DOHH2 (cell line): ENCODE measurements around the gene POU2F1.

ENCODE experiments used
- H3F3A ChIP-seq: fragments of 200-600 bp; sonication (generic), shearing (Covaris generic); 2 replicates; pipeline ENCODE4 v1.6.0; 2016; ENCODE audit warnings: antibody characterized with exemption, mild to moderate bottlenecking; ENCODE audit not compliant: control insufficient read depth, insufficient read depth
- H3K27ac ChIP-seq: fragments of 200-600 bp; sonication (generic); 2 replicates; pipeline ENCODE4 v1.5.1; 2014; ENCODE audit warnings: low read depth, mild to moderate bottlenecking, low read length, moderate library complexity
- H3K27me3 ChIP-seq: fragments of 200-600 bp; sonication (generic); 2 replicates; pipeline ENCODE4 v1.6.1; 2014; ENCODE audit warnings: mild to moderate bottlenecking, low read length, mixed read lengths; ENCODE audit not compliant: control insufficient read depth
- H3K36me3 ChIP-seq: fragments of 200-600 bp; sonication (generic); 2 replicates; pipeline ENCODE4 v1.6.1; 2014; ENCODE audit warnings: mild to moderate bottlenecking, low read length, moderate library complexity, mixed read lengths; ENCODE audit not compliant: control insufficient read depth
- H3K4me1 ChIP-seq: fragments of 200-600 bp; sonication (generic); 2 replicates; pipeline ENCODE4 v1.6.1; 2014; ENCODE audit warnings: mild to moderate bottlenecking, low read length, mixed read lengths; ENCODE audit not compliant: control insufficient read depth
- H3K4me2 ChIP-seq: fragments of 200-600 bp; sonication (generic); 2 replicates; pipeline ENCODE4 v1.6.0; 2014; ENCODE audit warnings: mild to moderate bottlenecking, low read length, moderate library complexity
- H3K4me3 ChIP-seq: fragments of 200-600 bp; sonication (generic); 2 replicates; pipeline ENCODE4 v1.5.1; 2014; ENCODE audit warnings: mild to moderate bottlenecking, low read length, mixed read lengths
- H3K79me2 ChIP-seq: fragments of 200-600 bp; sonication (generic); 2 replicates; pipeline ENCODE4 v1.6.1; 2014; ENCODE audit warnings: mild to moderate bottlenecking, low read length, mixed read lengths; ENCODE audit not compliant: control insufficient read depth
- H3K9me2 ChIP-seq: fragments of 200-600 bp; sonication (generic); replicated peaks from 2 replicates; pipeline ENCODE4 v1.6.1; 2014; ENCODE audit warnings: mild to moderate bottlenecking, low read length, mixed read lengths; ENCODE audit not compliant: control insufficient read depth
- H3K9me3 ChIP-seq: fragments of 200-600 bp; sonication (generic); 2 replicates; pipeline ENCODE4 v1.6.1; 2014; ENCODE audit warnings: antibody characterized with exemption, low read length, mixed read lengths; ENCODE audit not compliant: control insufficient read depth, insufficient read depth
- H4K20me1 ChIP-seq: fragments of 200-600 bp; sonication (generic); 2 replicates; pipeline ENCODE4 v1.6.0; 2014; ENCODE audit warnings: low read depth, mild to moderate bottlenecking, antibody characterized with exemption, low read length, moderate library complexity; ENCODE audit not compliant: control insufficient read depth, insufficient read depth
- CTCF ChIP-seq: fragments of 200-600 bp; sonication (generic); IDR thresholded peaks from one replicate; pipeline ENCODE4 v1.5.1; 2014; ENCODE audit warnings: antibody characterized with exemption, mild to moderate bottlenecking, low read depth, low read length; ENCODE audit not compliant: poor library complexity, severe bottlenecking
- EZH2phosphoT487 ChIP-seq: fragments of 200-600 bp; sonication (generic); IDR thresholded peaks from 2 replicates; pipeline ENCODE4 v1.6.1; 2017; ENCODE audit warnings: borderline replicate concordance, mild to moderate bottlenecking, antibody characterized with exemption, low read length, moderate library complexity, mixed read lengths

The POU2F1 gene

GRCh38 chr1:167280912-167281311 is 60.2 kb downstream of the POU2F1 start:
- no peaks in the 10 kb centered on the region for H3K9me2 ChIP-seq
- no peaks in the 10 kb centered on the region for H3K36me3 ChIP-seq
- no peaks in the 10 kb centered on the region; the same call in 1 of the 2 replicates for H3K4me1 ChIP-seq
- no peaks in the 10 kb centered on the region for H3K9me3 ChIP-seq
- TF ChIP-seq CTCF (no peak), EZH2phosphoT487 (no peak)
- H3F3A ChIP-seq = no peaks in the 10 kb centered on the region
- H3K79me2 ChIP-seq = peaks cover 64% of the 10 kb centered on the region
- H3K4me3 ChIP-seq = no peak overlapping the region
- H3K27ac ChIP-seq = no peak overlapping the region
- no peaks in the 10 kb centered on the region for H3K27me3 ChIP-seq
- H4K20me1 ChIP-seq = no peaks in the 10 kb centered on the region
- H3K4me2 ChIP-seq = no peak overlapping the region

GRCh38 chr1:167288390-167289074 is 67.8 kb downstream of the POU2F1 start:
- Histone ChIP-seq H3K79me2 (peaks cover 43% of the 10 kb centered on the region), H3F3A (no peaks in the 10 kb centered on the region), H3K4me3 (no peak overlapping the region), H3K4me1 (peaks cover 9% of the 10 kb centered on the region), H3K36me3 (no peaks in the 10 kb centered on the region), H3K27me3 (no peaks in the 10 kb centered on the region), H3K27ac (no peak overlapping the region), H4K20me1 (no peaks in the 10 kb centered on the region), H3K4me2 (no peak overlapping the region), H3K9me3 (no peaks in the 10 kb centered on the region), H3K9me2 (no peaks in the 10 kb centered on the region)
- TF ChIP-seq CTCF (no peak), EZH2phosphoT487 (no peak)

- H3K9me2 ChIP-seq = no peaks in the 10 kb centered on the region
- peaks cover 40% of the 10 kb centered on the region for H3K79me2 ChIP-seq
- peaks cover 9% of the 10 kb centered on the region for H3K4me1 ChIP-seq
- no peaks in the 10 kb centered on the region for H4K20me1 ChIP-seq
- H3F3A ChIP-seq = no peaks in the 10 kb centered on the region
- H3K9me3 ChIP-seq = no peaks in the 10 kb centered on the region
- H3K4me3 ChIP-seq = no peak overlapping the region
- no peak overlapping the region for H3K27ac ChIP-seq
- no peaks in the 10 kb centered on the region for H3K27me3 ChIP-seq
- no peaks in the 10 kb centered on the region for H3K36me3 ChIP-seq
- no peak overlapping the region for H3K4me2 ChIP-seq
- TF ChIP-seq EZH2phosphoT487 = no peak
- TF ChIP-seq CTCF = no peak
These were observed 68.4 kb downstream of the POU2F1 start for GRCh38 chr1:167289075-167289442.
